ENCODE data around the gene MTMR12.

- TF ChIP-seq CTCF (IDR thresholded peaks at IDR 0.05), result no peak
- peak; percentile 8 for TF ChIP-seq POLR2AphosphoS5 (IDR thresholded peaks at IDR 0.05)
- TF ChIP-seq POLR2A (IDR thresholded peaks at IDR 0.05), result no peak
Observed at GRCh38 chr5:32330126-32330971, 17.6 kb upstream of the MTMR12 start.

Measured in prostate gland (tissue), 2 donors.